Psoas muscle (tissue), 8 donors: ENCODE data around the gene RELT. TPM values are rescaled to one million over a fixed set of nuclear protein-coding genes. Genes with fewer than 3 reads are reported as not detected.

Experiments
- ATAC-seq, 4 donors: fragments of 200-7000 bp; cut with Tn5 transposase; one replicate each; pipeline ENCODE4 v1.9.1; 2020; ENCODE audit warnings: moderate library complexity in 3 of 4, mild to moderate bottlenecking in 2 of 4
- DNase-seq, 2 donors: peaks; one replicate each; pipeline ENCODE4 v3.0.0-alpha.2; 2020
- H3K27ac ChIP-seq: fragments of 200-600 bp; one replicate; pipeline ENCODE4 v1.8.0; 2022
- H3K27me3 ChIP-seq, 3 donors: fragments of 200-600 bp in 1 of 3; one replicate each; pipeline versions ENCODE4 v1.6.1 to v1.8.0; 2013 to 2022; ENCODE audit warnings: low read length in 2 of 3, mild to moderate bottlenecking in 2 of 3, moderate library complexity in 1 of 3; ENCODE audit not compliant: insufficient read depth in 3 of 3
- H3K36me3 ChIP-seq, 2 donors: fragments of 200-600 bp in 1 of 2; one replicate each; pipeline versions ENCODE4 v1.6.1 to v1.8.0; 2013 to 2022; ENCODE audit warnings: low read depth in 1 of 2, mild to moderate bottlenecking in 1 of 2, moderate library complexity in 1 of 2; ENCODE audit not compliant: insufficient read depth in 1 of 2
- H3K4me1 ChIP-seq: fragments of 200-600 bp; one replicate; pipeline ENCODE4 v1.8.0; 2022
- H3K4me3 ChIP-seq: fragments of 200-600 bp; one replicate; pipeline ENCODE4 v1.8.0; 2022; ENCODE audit warnings: mild to moderate bottlenecking
- H3K9me3 ChIP-seq: fragments of 200-600 bp; one replicate; pipeline ENCODE4 v1.8.0; 2022
- WGBS, 3 donors: extraction: QIAGEN DNeasy Blood & Tissue Kit; methylation state at CpG; one replicate each; pipeline versions ENCODE4 v1.1.6 to v1.1.7; 2013; 5-methylcytosine and 5-hydroxymethylcytosine counted together
- intact Hi-C, 2 donors: fragments of 100-400 bp; cut with DNase I; formaldehyde crosslinking; loops; one replicate each; pipeline versions ENCODE4 v1.11.0 to v1.14.2; 2022
- polyA plus RNA-seq, 3 donors: library from polyadenylated mRNA; stranded (reverse); fragments of 200-250 nt; gene quantifications; one replicate each; pipeline ENCODE4 v1.2.3, GENCODE V29; 2013
- total RNA-seq, 4 donors: library from RNA; stranded (reverse); fragmentation: NEBNext Ultra II Directional in 2 of 4; extraction: Animal tissue kit (Norgen Biotek cat#: 25700) in 2 of 4; gene quantifications; one replicate each; pipeline versions ENCODE4 v1.2.1 to v1.2.4, GENCODE V29; 2021 to 2023
- TF ChIP-seq, protein P1 (sequence below): fragments of 200-600 bp; IDR thresholded peaks from one replicate; pipeline ENCODE4 v1.8.0; 2022; ENCODE audit warnings: antibody characterized with exemption
- donor health status: healthy with polysubstance abuse.
- donor health status: DM: no; HTN: no; CAD: no; lungs with moderate emphysema.
- donor health status: Bipolar disorder and iron deficiency.
- donor health status: healthy.
- donor health status: DM: yes; HTN: yes; CAD: no.
- donor health status: DM: no; HTN: no; CAD: no.
- donor health status: DM: no; HTN: no; CAD: no.
- donor health status: DM: yes; HTN: yes; CAD: no.

RELT gene
- total and polyA plus RNA-seq, 7 donors = 4.9 to 33.0 (median 15.5) TPM

DNA sequence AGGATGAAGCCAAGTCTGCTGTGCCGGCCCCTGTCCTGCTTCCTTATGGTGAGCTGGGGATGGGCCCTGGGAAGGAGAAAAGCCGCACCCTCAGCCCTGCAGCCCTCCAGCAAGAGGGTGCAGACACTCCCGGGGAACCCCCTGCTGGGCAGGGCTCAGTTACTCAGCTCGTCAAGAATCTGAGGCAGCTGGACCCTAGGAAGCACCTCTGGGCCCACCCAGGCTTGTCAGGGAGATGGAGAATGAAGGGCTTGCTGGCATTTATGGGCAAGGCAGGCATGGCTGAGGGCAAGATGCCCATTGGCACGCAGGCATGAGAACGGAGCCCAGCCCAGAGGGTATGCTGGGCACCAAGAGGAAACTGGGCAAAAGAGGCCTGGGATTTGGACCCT lies 12.9 kb downstream of the RELT start:
- 56 to 63% (median 58%) methylated on average over 6 of the region's 6 CpGs for WGBS, 3 donors
- Histone ChIP-seq H3K36me3 (peaks cover 0 to 24% of the 10 kb centered on the region in 2 donors), H3K4me3 (no peak overlapping the region), H3K4me1 (peaks cover 69% of the 10 kb centered on the region), H3K27ac (no peak overlapping the region), H3K9me3 (no peaks in the 10 kb centered on the region), H3K27me3 (no peaks in the 10 kb centered on the region)
- DNase-seq = peak in 1 of 2 donors; percentile 59
- intact Hi-C loops = no loop called here
- TF ChIP-seq, protein P1, sequence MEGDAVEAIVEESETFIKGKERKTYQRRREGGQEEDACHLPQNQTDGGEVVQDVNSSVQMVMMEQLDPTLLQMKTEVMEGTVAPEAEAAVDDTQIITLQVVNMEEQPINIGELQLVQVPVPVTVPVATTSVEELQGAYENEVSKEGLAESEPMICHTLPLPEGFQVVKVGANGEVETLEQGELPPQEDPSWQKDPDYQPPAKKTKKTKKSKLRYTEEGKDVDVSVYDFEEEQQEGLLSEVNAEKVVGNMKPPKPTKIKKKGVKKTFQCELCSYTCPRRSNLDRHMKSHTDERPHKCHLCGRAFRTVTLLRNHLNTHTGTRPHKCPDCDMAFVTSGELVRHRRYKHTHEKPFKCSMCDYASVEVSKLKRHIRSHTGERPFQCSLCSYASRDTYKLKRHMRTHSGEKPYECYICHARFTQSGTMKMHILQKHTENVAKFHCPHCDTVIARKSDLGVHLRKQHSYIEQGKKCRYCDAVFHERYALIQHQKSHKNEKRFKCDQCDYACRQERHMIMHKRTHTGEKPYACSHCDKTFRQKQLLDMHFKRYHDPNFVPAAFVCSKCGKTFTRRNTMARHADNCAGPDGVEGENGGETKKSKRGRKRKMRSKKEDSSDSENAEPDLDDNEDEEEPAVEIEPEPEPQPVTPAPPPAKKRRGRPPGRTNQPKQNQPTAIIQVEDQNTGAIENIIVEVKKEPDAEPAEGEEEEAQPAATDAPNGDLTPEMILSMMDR = no peak
- ATAC-seq = no peak

DNA sequence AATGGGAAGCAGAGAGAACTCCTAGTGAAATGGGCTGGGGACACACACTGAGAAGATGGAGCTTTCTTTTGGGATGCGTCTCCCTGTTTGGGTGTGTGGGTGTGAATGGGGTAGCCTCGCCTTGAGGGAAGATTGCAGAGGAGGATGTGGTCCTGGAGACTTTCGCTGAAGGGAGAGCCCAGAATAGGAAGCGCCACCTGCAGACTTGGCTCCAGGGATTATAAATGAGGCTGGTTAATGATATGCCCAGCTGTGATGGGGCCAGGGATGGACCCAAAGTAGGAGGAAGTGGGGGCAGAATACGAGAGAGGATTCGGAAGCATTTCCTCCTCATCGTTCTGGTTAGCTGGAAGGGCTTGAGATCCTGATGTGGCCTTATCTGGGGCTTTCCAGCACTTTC lies 13.7 kb downstream of the RELT start:
- ATAC-seq (no peak), DNase-seq (peak in 1 of 2 donors; percentile 1)
- intact Hi-C loops = no loop called here
- Histone ChIP-seq H3K4me1 (peaks cover 61% of the 10 kb centered on the region), H3K27ac (no peak overlapping the region), H3K9me3 (no peaks in the 10 kb centered on the region), H3K36me3 (peaks cover 0 to 32% of the 10 kb centered on the region in 2 donors), H3K27me3 (no peaks in the 10 kb centered on the region), H3K4me3 (no peak overlapping the region)
- TF ChIP-seq, protein P1 = no peak
- 69 to 81% (median 73%) methylated on average over 7 of the region's 7 CpGs for WGBS, 3 donors

- WGBS, 3 donors = 84 to 91% (median 87%) methylated on average over 11 to 12 of the region's 12 CpGs
- Histone ChIP-seq H3K4me1 (peaks cover 51% of the 10 kb centered on the region), H3K9me3 (no peaks in the 10 kb centered on the region), H3K27ac (no peak overlapping the region), H3K4me3 (no peak overlapping the region), H3K27me3 (no peaks in the 10 kb centered on the region), H3K36me3 (peaks cover 0 to 41% of the 10 kb centered on the region in 2 donors)
- DNase-seq (peak; percentile 18 to 38), ATAC-seq (no peak)
- intact Hi-C loops = no loop called here
- TF ChIP-seq, protein P1 = no peak
Observed at GRCh38 chr11:73390601-73391565, 14.7 kb downstream of the RELT start.

- Histone ChIP-seq H3K27ac (no peak overlapping the region), H3K27me3 (no peaks in the 10 kb centered on the region), H3K4me1 (peaks cover 50% of the 10 kb centered on the region), H3K4me3 (no peak overlapping the region), H3K36me3 (peaks cover 0 to 42% of the 10 kb centered on the region in 2 donors), H3K9me3 (no peaks in the 10 kb centered on the region)
- ATAC-seq = no peak
- TF ChIP-seq, protein P1 = no peak
- intact Hi-C loops = loop anchor here (2.0 kb wide), 2 partner anchors 39 to 85 kb away; no protein-coding TSS in a partner anchor
- WGBS, 3 donors = 90 to 96% (median 92%) methylated on average over 8 to 10 of the region's 10 CpGs
- DNase-seq = peak in 1 of 2 donors; percentile 3
Observed at GRCh38 chr11:73391665-73392064, 15.5 kb downstream of the RELT start.
